Lung (tissue), 12 donors: ENCODE results near the gene FBN2. TPM values are rescaled to one million over a fixed set of nuclear protein-coding genes. Genes with fewer than 3 reads are reported as not detected.
A peak's percentile ranks its signal among the peaks of the same experiment; 100 is the strongest.

ENCODE experiments used
- ATAC-seq: fragments of 200-7000 bp; cut with Tn5 transposase; one replicate; pipeline ENCODE4 v1.9.1; 2020; ENCODE audit warnings: moderate number of reproducible peaks; ENCODE audit not compliant: insufficient read depth, low FRiP score
- DNase-seq, 3 donors: peaks; one replicate each; pipeline ENCODE4 v3.0.0-alpha.2; 2013 to 2017
- H3K27ac ChIP-seq, 2 donors: one replicate each; pipeline ENCODE4 v1.5.1; 2013; ENCODE audit warnings: mild to moderate bottlenecking in 2 of 2, moderate library complexity in 2 of 2, control low read depth in 1 of 2, inconsistent platforms in 1 of 2, low read depth in 1 of 2, low read length in 1 of 2
- H3K27me3 ChIP-seq, 3 donors: one replicate each; pipeline ENCODE4 v1.5.1; 2013; ENCODE audit warnings: low read length in 2 of 3; ENCODE audit not compliant: control insufficient read depth in 3 of 3, insufficient read depth in 3 of 3
- H3K36me3 ChIP-seq, 4 donors: one replicate each; pipeline ENCODE4 v1.5.1; 2013; ENCODE audit warnings: low read length in 4 of 4, mild to moderate bottlenecking in 1 of 4, moderate library complexity in 1 of 4; ENCODE audit not compliant: control insufficient read depth in 4 of 4, insufficient read depth in 4 of 4
- H3K4me1 ChIP-seq, 5 donors: one replicate each; pipeline ENCODE4 v1.5.1; 2013; ENCODE audit warnings: low read length in 5 of 5, mild to moderate bottlenecking in 2 of 5, moderate library complexity in 1 of 5; ENCODE audit not compliant: control insufficient read depth in 5 of 5, insufficient read depth in 5 of 5
- H3K4me3 ChIP-seq: one replicate; pipeline ENCODE4 v1.5.1; 2013; ENCODE audit warnings: mild to moderate bottlenecking, control low read depth, moderate library complexity
- H3K9ac ChIP-seq, 2 donors: one replicate each; pipeline ENCODE4 v1.5.1; 2013; ENCODE audit warnings: low read length in 2 of 2, control low read depth in 1 of 2; ENCODE audit not compliant: insufficient read depth in 1 of 2
- H3K9me3 ChIP-seq, 4 donors: one replicate each; pipeline ENCODE4 v1.5.1; 2013; ENCODE audit warnings: low read length in 3 of 4, mild to moderate bottlenecking in 1 of 4, moderate library complexity in 1 of 4; ENCODE audit not compliant: control insufficient read depth in 4 of 4, insufficient read depth in 3 of 4
- WGBS, 2 donors: extraction: QIAGEN DNeasy Blood & Tissue Kit; methylation state at CpG; one replicate each; pipeline ENCODE4 v1.1.7; 2013; 5-methylcytosine and 5-hydroxymethylcytosine counted together
- polyA plus RNA-seq, 2 donors: library from polyadenylated mRNA; stranded (reverse); fragments of 200-250 nt; gene quantifications; one replicate each; pipeline ENCODE4 v1.2.1, GENCODE V29; 2013
- total RNA-seq, 2 donors: library from RNA; depleted of rRNA in 1 of 2; stranded (reverse); fragments of >200 nt in 1 of 2; gene quantifications; one replicate each; pipeline ENCODE4 v1.2.1, GENCODE V29; 2014 to 2021
- TF ChIP-seq, protein P1 (sequence below): IDR thresholded peaks from 2 replicates; pipeline ENCODE4 v1.5.1; 2012; ENCODE audit warnings: mild to moderate bottlenecking; ENCODE audit errors: control extremely low read depth, extremely low read depth
- donor health status: control.
- donor health status: control.
- donor health status: Bipolar disorder and iron deficiency.
- donor health status: healthy.
- donor health status: DM: yes; HTN: yes; CAD: no.

Gene FBN2
- total and polyA plus RNA-seq, 4 donors, result 0.06 to 13.1 (median 1.1) TPM

DNA sequence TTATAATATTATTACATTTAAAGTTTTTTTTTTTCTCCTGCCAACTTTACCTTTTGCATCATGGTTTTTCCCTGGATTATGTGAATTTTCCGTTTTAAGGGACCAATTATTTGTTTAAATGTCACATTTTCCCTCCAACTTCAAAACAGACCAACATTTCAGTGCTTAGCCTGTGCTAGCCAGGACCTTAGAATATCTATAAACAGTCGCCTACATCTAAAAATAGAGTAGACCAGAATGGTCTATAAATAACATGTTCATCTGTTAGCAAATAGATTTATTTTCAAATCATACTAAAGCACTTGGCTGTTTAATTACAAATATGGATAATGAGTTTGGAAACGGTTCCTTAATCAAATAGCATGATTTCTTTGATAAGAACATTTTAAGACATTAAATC lies 192.0 kb downstream of the FBN2 start:
- Histone ChIP-seq H3K4me1 (peaks cover 0 to 5% (median 0%) of the 10 kb centered on the region in 5 donors), H3K9ac (no peak overlapping the region), H3K4me3 (no peak overlapping the region), H3K9me3 (no peaks in the 10 kb centered on the region), H3K27ac (no peak overlapping the region), H3K27me3 (no peaks in the 10 kb centered on the region), H3K36me3 (peaks cover 0 to 17% (median 4%) of the 10 kb centered on the region in 4 donors)
- 54 to 75% methylated on average over 3 of the region's 3 CpGs for WGBS, 2 donors
- no peak for ATAC-seq
- DNase-seq, result no peak
- TF ChIP-seq, protein P1, sequence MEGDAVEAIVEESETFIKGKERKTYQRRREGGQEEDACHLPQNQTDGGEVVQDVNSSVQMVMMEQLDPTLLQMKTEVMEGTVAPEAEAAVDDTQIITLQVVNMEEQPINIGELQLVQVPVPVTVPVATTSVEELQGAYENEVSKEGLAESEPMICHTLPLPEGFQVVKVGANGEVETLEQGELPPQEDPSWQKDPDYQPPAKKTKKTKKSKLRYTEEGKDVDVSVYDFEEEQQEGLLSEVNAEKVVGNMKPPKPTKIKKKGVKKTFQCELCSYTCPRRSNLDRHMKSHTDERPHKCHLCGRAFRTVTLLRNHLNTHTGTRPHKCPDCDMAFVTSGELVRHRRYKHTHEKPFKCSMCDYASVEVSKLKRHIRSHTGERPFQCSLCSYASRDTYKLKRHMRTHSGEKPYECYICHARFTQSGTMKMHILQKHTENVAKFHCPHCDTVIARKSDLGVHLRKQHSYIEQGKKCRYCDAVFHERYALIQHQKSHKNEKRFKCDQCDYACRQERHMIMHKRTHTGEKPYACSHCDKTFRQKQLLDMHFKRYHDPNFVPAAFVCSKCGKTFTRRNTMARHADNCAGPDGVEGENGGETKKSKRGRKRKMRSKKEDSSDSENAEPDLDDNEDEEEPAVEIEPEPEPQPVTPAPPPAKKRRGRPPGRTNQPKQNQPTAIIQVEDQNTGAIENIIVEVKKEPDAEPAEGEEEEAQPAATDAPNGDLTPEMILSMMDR, result no peak

- H3K27me3 ChIP-seq, result no peaks in the 10 kb centered on the region
- WGBS, 2 donors, result 97 to 100% methylated on average over 16 of the region's 16 CpGs
- H3K36me3 ChIP-seq, result peaks cover 0 to 12% (median 5%) of the 10 kb centered on the region in 4 donors
These were observed 192.8 kb downstream of the FBN2 start for GRCh38 chr5:128345247-128345646.

GRCh38 chr5:128343168-128343567 lies 194.9 kb downstream of the FBN2 start:
- Histone ChIP-seq H3K36me3 (peaks cover 0 to 16% (median 4%) of the 10 kb centered on the region in 4 donors), H3K4me3 (no peak overlapping the region), H3K27ac (no peak overlapping the region), H3K4me1 (peaks cover 0 to 5% (median 0%) of the 10 kb centered on the region in 5 donors), H3K9me3 (no peaks in the 10 kb centered on the region), H3K27me3 (no peaks in the 10 kb centered on the region), H3K9ac (no peak overlapping the region)
- whole genome bisulfite sequencing, 2 donors, result 57 to 73% methylated on average over 4 of the region's 4 CpGs
- DNase-seq (no peak), ATAC-seq (no peak)
- TF ChIP-seq, protein P1, result no peak

More at GRCh38 chr5:128345247-128345646, 192.8 kb downstream of the FBN2 start:
- Histone ChIP-seq H3K4me1 (peaks cover 0 to 5% (median 0%) of the 10 kb centered on the region in 5 donors), H3K9me3 (no peaks in the 10 kb centered on the region), H3K9ac (no peak overlapping the region), H3K4me3 (no peak overlapping the region), H3K27ac (no peak overlapping the region)
- TF ChIP-seq, protein P1, result no peak
- DNase-seq (no peak), ATAC-seq (no peak)

- Histone ChIP-seq H3K9ac (no peak overlapping the region), H3K9me3 (no peaks in the 10 kb centered on the region), H3K27ac (no peak overlapping the region), H3K27me3 (no peaks in the 10 kb centered on the region), H3K4me3 (no peak overlapping the region), H3K4me1 (peaks cover 0 to 5% (median 0%) of the 10 kb centered on the region in 5 donors), H3K36me3 (peaks cover 0 to 20% (median 2%) of the 10 kb centered on the region in 4 donors)
- DNase-seq (no peak), ATAC-seq (peak; percentile 39)
- TF ChIP-seq, protein P1, result no peak
- 26 to 50% methylated on average over 3 of the region's 3 CpGs for WGBS, 2 donors
These were observed 197.0 kb downstream of the FBN2 start for GRCh38 chr5:128341056-128341455.
